Aorta (tissue), 5 donors: Measurements from ENCODE around the gene POU3F2. TPM values are rescaled to one million over a fixed set of nuclear protein-coding genes. Genes with fewer than 3 reads are reported as not detected.

Experiments
- ATAC-seq: fragments of 200-7000 bp; cut with Tn5 transposase; one replicate; pipeline ENCODE4 v1.9.1; 2022; ENCODE audit warnings: moderate library complexity; ENCODE audit not compliant: low FRiP score
- DNase-seq, 2 donors: peaks; one replicate each; pipeline ENCODE4 v3.0.0-alpha.2; 2020
- H3K27ac ChIP-seq, 2 donors: one replicate each; pipeline ENCODE4 v1.5.1; 2013; ENCODE audit warnings: low read length in 2 of 2, mild to moderate bottlenecking in 2 of 2, moderate library complexity in 2 of 2, control low read depth in 1 of 2, inconsistent platforms in 1 of 2, low read depth in 1 of 2
- H3K27me3 ChIP-seq, 2 donors: one replicate each; pipeline ENCODE4 v1.6.1; 2013; ENCODE audit warnings: control low read depth in 1 of 2, low read length in 1 of 2, mild to moderate bottlenecking in 1 of 2, moderate library complexity in 1 of 2; ENCODE audit not compliant: insufficient read depth in 2 of 2, control insufficient read depth in 1 of 2
- H3K36me3 ChIP-seq, 2 donors: one replicate each; pipeline ENCODE4 v1.6.1; 2013; ENCODE audit warnings: control low read depth in 1 of 2, low read length in 1 of 2, mild to moderate bottlenecking in 1 of 2; ENCODE audit not compliant: insufficient read depth in 2 of 2, control insufficient read depth in 1 of 2
- H3K4me1 ChIP-seq, 2 donors: one replicate each; pipeline ENCODE4 v1.6.1; 2013; ENCODE audit warnings: low read length in 2 of 2, control low read depth in 1 of 2, mild to moderate bottlenecking in 1 of 2, moderate library complexity in 1 of 2; ENCODE audit not compliant: insufficient read depth in 2 of 2, control insufficient read depth in 1 of 2
- H3K4me3 ChIP-seq, 2 donors: one replicate each; pipeline ENCODE4 v1.5.1; 2013; ENCODE audit warnings: low read length in 2 of 2, control low read depth in 1 of 2, mild to moderate bottlenecking in 1 of 2
- H3K9me3 ChIP-seq: one replicate; pipeline ENCODE4 v1.6.1; 2013; ENCODE audit warnings: mild to moderate bottlenecking, low read length; ENCODE audit not compliant: control insufficient read depth
- WGBS, 2 donors: extraction: QIAGEN DNeasy Blood & Tissue Kit; methylation state at CpG; one replicate each; pipeline ENCODE4 v1.1.7; 2013; 5-methylcytosine and 5-hydroxymethylcytosine counted together
- intact Hi-C, 2 donors: fragments of 100-400 bp; cut with DNase I; formaldehyde crosslinking; loops; one replicate each; pipeline versions ENCODE4 v1.14.2 to v1.15.0; 2022
- polyA plus RNA-seq, 2 donors: library from polyadenylated mRNA; stranded (reverse); fragments of 200-250 nt; gene quantifications; one replicate each; pipeline ENCODE4 v1.2.3, GENCODE V29; 2013
- total RNA-seq, 2 donors: library from RNA; stranded (reverse); fragmentation: NEBNext Ultra II Directional; extraction: Animal tissue kit (Norgen Biotek cat#: 25700); gene quantifications; one replicate each; pipeline ENCODE4 v1.2.1, GENCODE V29; 2021
- donor health status: healthy with polysubstance abuse.
- donor health status: Bipolar disorder and iron deficiency.
- donor health status: DM: no; HTN: no; CAD: no.
- donor health status: DM: no; HTN: no; CAD: no.
- donor health status: DM: yes; HTN: yes; CAD: no.

POU3F2 gene
- total and polyA plus RNA-seq, 4 donors, result not detected

DNA sequence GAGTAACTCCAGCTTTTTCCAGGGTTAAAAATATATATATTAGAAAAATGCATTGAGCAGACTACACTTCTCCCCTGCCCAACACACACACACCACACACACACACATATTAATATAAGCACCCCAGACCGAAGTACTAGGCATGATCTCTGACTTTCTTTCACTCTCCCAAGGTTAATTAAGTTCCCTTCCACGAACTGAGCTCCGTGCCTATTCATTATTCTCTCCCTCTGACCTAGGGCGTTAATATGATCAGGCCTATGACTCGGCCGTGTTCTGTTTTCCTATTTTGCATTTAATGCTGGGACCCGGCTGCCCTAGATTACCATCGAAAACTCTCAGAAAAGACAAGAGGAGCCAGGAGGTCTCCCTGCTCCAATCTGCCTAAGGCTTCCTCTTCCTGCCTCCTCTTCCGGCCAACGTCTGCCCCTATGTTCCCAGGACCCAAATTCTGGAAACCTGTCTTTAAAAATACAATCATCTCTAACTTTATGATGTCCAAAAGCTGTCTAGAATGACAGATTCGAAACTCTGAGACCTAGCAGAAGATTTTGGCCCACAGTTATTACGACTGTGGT, 6.1 kb upstream of the POU3F2 start:
- Histone ChIP-seq H3K27ac (no peak overlapping the region), H3K27me3 (peaks cover 2% of the 10 kb centered on the region in 2 donors), H3K9me3 (no peaks in the 10 kb centered on the region), H3K4me1 (no peaks in the 10 kb centered on the region), H3K36me3 (no peaks in the 10 kb centered on the region), H3K4me3 (no peak overlapping the region)
- 34 to 38% methylated on average over 12 of the region's 12 CpGs for WGBS, 2 donors
- DNase-seq (no peak), ATAC-seq (no peak)
- intact Hi-C loops, result loop anchor here in 1 of 2 donors (10.0 kb wide), 1 partner anchor 787 kb away; no protein-coding TSS in a partner anchor

DNA sequence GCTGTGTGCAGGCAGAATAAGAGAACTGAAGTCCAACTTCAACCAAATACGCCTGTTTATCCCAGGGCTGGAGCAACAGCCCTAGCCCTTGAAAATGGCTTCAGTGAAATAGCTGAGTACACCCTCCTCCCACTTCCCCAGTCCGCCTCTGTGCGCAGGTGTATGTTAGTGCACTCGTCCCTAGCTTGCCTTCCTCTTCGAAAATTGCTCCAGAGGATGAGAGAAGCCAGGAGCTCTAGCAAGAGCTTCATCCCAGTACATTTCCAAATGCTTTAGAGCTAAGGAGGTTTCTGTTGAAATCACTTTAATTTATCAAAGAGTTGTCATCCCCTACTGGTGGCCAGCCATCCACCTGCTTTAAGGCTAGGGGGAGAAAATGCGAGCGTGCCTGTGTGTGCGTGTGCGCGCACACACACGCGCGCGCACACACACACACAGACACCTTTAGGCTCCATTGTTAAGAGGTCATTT, 5.4 kb upstream of the POU3F2 start:
- H3K36me3 ChIP-seq, result no peaks in the 10 kb centered on the region
- H3K27me3 ChIP-seq, result peaks cover 2% of the 10 kb centered on the region in 2 donors
- H3K27ac ChIP-seq, result no peak overlapping the region
- no peaks in the 10 kb centered on the region for H3K9me3 ChIP-seq
- ATAC-seq, result no peak
- no peaks in the 10 kb centered on the region for H3K4me1 ChIP-seq
- DNase-seq, result no peak
- 39 to 50% methylated on average over 14 of the region's 14 CpGs for WGBS, 2 donors
- intact Hi-C loops, result loop anchor here in 1 of 2 donors (10.0 kb wide), 1 partner anchor 786 kb away; no protein-coding TSS in a partner anchor
- no peak overlapping the region for H3K4me3 ChIP-seq

DNA sequence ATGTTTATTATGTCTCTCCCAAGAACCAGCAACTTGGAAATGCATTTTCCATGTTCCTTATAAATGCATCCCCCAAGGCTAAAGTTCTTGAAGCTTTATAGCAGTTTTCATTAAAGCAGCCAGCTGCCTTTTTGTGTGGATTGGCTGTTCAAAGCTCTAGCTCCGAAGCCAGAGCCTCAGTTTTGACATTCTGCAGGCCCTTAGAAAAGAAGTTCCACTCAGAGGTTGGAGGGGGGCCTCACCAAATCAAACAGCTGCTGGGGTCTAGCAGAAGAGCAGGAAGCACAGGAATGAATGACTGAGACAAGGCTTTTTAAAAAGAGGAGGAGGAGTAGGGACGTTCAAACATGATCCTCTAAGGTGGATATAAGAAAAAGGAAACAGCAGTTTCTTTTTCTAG, 4.2 kb upstream of the POU3F2 start:
- Histone ChIP-seq H3K27me3 (peaks cover 2% of the 10 kb centered on the region in 2 donors), H3K4me3 (no peak overlapping the region), H3K9me3 (no peaks in the 10 kb centered on the region), H3K27ac (no peak overlapping the region), H3K4me1 (no peaks in the 10 kb centered on the region), H3K36me3 (no peaks in the 10 kb centered on the region)
- WGBS, 2 donors, result 56 to 64% methylated on average over 2 of the region's 2 CpGs
- no peak for DNase-seq
- ATAC-seq, result no peak
- intact Hi-C loops, result no loop called here

DNA sequence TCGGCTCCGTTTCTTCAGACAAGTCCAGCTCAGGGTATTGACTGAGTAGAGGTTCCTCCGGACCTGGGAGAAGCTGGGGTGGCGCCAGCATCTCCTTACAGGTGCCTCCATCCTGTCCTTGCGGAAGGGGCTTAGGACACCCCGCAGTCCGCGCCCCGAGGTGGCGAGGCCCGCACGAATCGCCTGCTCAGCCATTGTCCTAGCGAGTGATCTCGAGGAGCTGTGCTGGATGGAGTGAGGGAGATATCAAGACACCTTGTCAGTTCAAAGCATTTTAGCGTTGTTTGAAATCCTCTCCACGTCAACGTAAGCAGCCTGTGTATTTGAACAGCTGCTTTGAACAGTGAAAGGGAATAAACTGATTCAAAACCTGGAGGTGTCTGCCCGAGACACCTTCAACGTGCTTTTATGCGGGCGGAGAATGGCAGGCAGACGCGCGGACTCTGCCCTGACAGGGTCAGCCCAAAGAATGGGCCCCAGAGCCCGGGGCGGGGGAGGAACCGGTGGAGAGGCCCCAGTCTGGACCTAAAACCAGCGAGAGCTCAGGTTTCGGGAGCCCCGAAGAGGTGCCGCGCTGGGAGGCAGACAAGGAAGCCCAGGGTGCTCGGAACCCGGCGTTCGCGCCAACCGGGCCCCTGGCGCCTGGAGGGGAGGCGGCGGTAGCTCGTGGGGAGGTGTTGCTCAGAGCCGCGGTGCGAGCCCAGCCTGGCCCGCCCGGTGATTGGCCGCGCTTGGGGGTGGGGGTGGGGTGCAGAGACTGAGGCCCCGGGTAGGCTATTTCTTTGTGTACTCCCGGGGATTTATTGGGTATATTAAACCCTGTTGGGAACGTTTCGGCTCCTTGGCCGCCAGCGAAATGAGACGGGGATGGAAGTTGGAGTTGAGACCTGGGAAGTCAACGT, 3.1 kb upstream of the POU3F2 start:
- ATAC-seq (no peak), DNase-seq (peak in 1 of 2 donors; percentile 72)
- WGBS, 2 donors, result 7% methylated on average over 58 of the region's 58 CpGs
- H3K27ac ChIP-seq, result no peak overlapping the region
- no peak overlapping the region for H3K4me3 ChIP-seq
- no peaks in the 10 kb centered on the region for H3K4me1 ChIP-seq
- intact Hi-C loops, result no loop called here
- H3K27me3 ChIP-seq, result peaks cover 2% of the 10 kb centered on the region in 2 donors
- H3K36me3 ChIP-seq, result no peaks in the 10 kb centered on the region
- no peaks in the 10 kb centered on the region for H3K9me3 ChIP-seq

DNA sequence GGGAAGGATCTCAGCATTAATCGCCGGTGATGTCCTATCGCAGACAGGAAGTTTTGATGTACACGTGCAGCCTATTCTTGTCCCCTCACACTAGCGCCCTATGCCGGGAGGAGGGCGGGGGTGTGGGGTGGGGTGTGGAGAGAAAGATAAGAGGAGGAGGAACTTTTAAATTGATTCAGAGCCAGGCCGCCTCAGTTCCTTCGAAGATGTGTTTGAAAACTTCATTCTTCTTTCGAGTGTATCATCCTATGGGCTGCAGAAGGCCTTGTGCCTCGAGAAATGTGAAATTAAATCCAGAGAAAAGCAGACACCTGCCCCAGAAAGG, 2.5 kb upstream of the POU3F2 start:
- Histone ChIP-seq H3K36me3 (no peaks in the 10 kb centered on the region), H3K4me1 (no peaks in the 10 kb centered on the region), H3K27ac (no peak overlapping the region), H3K27me3 (peaks cover 0 to 2% of the 10 kb centered on the region in 2 donors), H3K9me3 (no peaks in the 10 kb centered on the region), H3K4me3 (peak overlapping the region in 1 of 2 donors; percentile 0)
- no peak for DNase-seq
- intact Hi-C loops, result no loop called here
- 2 to 8% methylated on average over 11 of the region's 11 CpGs for WGBS, 2 donors
- no peak for ATAC-seq

DNA sequence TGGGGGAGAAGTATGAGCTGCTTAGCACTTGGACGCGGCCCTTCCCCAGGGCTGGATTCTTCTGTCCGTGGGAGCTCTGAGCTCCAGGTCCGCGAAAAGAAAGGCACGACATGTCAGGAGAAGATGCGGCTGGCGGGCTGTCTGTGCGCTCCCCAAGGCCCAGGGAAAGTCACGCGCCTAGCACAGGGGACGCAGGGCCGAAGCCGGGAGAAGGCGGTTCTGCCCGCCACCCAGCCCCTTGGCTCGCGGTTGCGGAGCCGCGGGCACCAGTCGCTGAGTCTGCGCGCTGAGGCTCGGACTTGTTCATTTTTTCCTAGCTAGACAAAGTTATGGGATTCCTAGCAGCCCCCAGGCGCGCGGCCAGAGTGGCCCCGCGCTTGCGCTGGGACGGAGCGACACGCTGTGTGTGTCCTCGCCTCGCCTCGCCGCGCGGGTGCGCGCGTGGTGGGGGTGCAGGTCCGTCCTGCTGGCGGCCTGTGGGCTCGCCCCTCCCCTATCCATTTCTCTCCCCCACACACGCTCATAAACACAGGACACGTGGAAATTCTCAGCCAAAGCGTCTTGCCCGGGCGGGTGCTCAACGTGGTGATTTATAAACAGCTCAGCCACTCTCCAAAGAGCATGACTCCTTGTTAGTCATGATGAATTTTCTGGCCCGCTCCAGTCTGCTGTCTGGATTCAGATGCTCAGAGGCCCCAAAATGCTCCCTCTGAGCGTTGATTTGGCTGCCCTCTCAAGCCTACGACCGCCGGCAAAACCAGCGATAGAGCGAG, 1.9 kb upstream of the POU3F2 start:
- 1% methylated on average over 47 to 59 of the region's 59 CpGs for WGBS, 2 donors
- Histone ChIP-seq H3K27ac (no peak overlapping the region), H3K27me3 (peaks cover 0 to 2% of the 10 kb centered on the region in 2 donors), H3K4me1 (no peaks in the 10 kb centered on the region), H3K4me3 (peak overlapping the region in 1 of 2 donors; percentile 54), H3K36me3 (no peaks in the 10 kb centered on the region), H3K9me3 (no peaks in the 10 kb centered on the region)
- intact Hi-C loops, result no loop called here
- peak; percentile 42 for ATAC-seq
- peak; percentile 50 to 82 for DNase-seq

DNA sequence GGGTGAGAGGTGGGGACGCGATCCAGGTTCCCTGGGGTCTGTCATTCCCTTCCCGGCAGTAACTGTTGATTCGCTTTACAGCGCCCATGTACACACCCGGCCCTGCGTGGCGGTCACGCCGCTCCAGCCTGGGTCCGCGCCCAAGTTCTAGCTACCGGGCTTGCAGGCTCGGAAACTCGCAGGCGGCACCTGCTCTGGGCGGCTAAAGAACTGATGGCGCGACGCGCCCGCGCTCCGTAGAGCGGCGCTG, 1.4 kb upstream of the POU3F2 start:
- Histone ChIP-seq H3K9me3 (no peaks in the 10 kb centered on the region), H3K36me3 (no peaks in the 10 kb centered on the region), H3K4me3 (peak overlapping the region in 1 of 2 donors; percentile 54), H3K27ac (no peak overlapping the region), H3K4me1 (no peaks in the 10 kb centered on the region), H3K27me3 (peaks cover 0 to 2% of the 10 kb centered on the region in 2 donors)
- ATAC-seq (peak; percentile 73), DNase-seq (peak; percentile 51 to 85)
- intact Hi-C loops, result no loop called here
- 0% methylated on average over 26 of the region's 26 CpGs for WGBS, 2 donors

DNA sequence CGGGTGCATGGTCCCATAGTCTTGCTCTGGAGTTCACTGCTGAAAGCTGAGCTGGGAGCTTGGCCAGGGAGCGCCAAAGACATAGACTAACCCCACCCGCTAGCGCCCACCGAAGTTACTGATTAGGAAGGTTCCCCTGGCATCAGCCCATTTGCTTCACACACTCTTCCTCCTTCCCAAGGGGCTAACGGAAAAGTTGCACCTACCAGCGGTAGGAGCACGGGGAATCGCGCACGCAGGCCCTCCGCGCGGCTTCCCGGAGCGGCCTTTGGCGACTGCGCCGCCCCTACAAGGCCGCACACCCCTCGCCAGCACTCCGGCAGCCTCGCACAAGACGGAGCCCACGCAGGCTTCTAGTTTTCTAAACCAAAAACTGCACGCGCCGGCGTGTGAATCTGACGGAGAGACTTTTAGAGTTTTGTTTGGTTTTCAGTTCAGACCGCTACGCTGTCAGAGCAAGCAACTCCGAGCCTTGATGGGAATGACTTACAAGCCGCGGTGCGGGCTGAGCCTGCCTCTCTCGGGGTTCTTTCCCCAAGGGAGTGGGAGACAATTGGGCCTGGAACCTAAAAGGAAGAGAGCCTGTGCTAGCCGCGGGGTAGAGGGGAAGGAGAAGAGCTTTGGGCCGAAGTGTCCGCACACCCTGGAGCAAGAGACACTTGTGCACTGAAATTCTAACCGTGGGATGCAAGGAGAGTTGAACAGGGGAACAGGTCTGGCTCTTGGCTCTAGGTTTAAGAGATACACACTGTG, 891 bp upstream of the POU3F2 start:
- Histone ChIP-seq H3K27ac (no peak overlapping the region), H3K9me3 (no peaks in the 10 kb centered on the region), H3K4me1 (no peaks in the 10 kb centered on the region), H3K4me3 (peak overlapping the region; percentile 54 to 81), H3K27me3 (peaks cover 0 to 2% of the 10 kb centered on the region in 2 donors), H3K36me3 (no peaks in the 10 kb centered on the region)
- ATAC-seq, result peak; percentile 56
- peak; percentile 46 to 78 for DNase-seq
- WGBS, 2 donors, result 0 to 1% methylated on average over 42 of the region's 42 CpGs
- intact Hi-C loops, result no loop called here
